ENCODE data around the gene BCKDHB. TPM values are rescaled to one million over a fixed set of nuclear protein-coding genes. Genes with fewer than 3 reads are reported as not detected.

The BCKDHB gene
- total and polyA plus RNA-seq, 2 donors (not counting 3 experiments of a cell fraction or from before 2014, with no cell fraction given): 5.6 to 12.2 TPM

- Histone ChIP-seq H2AFZ (ENCODE audit: low read depth, low read length) (no peak overlapping the region), H3K4me1 (ENCODE audit: control insufficient read depth, extremely low read depth, insufficient read depth, low read length) (no peaks in the 10 kb centered on the region), H3K36me3 (ENCODE audit: control insufficient read depth in 2 of 2, extremely low read depth in 1 of 2, insufficient read depth in 2 of 2, low read length in 2 of 2) (no peaks in the 10 kb centered on the region), H3K4me3 (replicated peaks in 1 of 3; ENCODE audit: insufficient read depth in 1 of 3, low read depth in 1 of 3, low read length in 3 of 3) (no peak overlapping the region), H3K9ac (replicated peaks; ENCODE audit: extremely low read depth, insufficient read depth, low read length) (no peak overlapping the region), H3K27ac (ENCODE audit: insufficient read depth, low read depth, low read length) (no peak overlapping the region), H3K27me3 (ENCODE audit: control insufficient read depth in 2 of 2, insufficient read depth in 2 of 2, low read length in 2 of 2) (no peaks in the 10 kb centered on the region), H3K79me2 (ENCODE audit: control insufficient read depth, insufficient read depth, low read length) (no peaks in the 10 kb centered on the region), H3K9me1 (replicated peaks; ENCODE audit: control insufficient read depth, extremely low read depth, insufficient read depth, low read length) (no peaks in the 10 kb centered on the region), H3K4me2 (ENCODE audit: insufficient read depth, low read length) (no peak overlapping the region), H3K9me3 (replicated peaks; ENCODE audit: control insufficient read depth, insufficient read depth, low read length) (no peaks in the 10 kb centered on the region), H4K20me1 (replicated peaks; ENCODE audit: control insufficient read depth, extremely low read depth, insufficient read depth, low read length) (no peaks in the 10 kb centered on the region)
- CTCF ChIA-PET: no interaction called here
- DNase-seq (ENCODE audit: low read depth, low spot score) (no peak), FAIRE-seq (no peak)
- POLR2A ChIA-PET: no interaction called here
- dilution Hi-C loops (cut with MboI; ENCODE audit: extremely low pct_ligation_motif_present, low sequenced_read_pairs) (no loop called here), intact Hi-C loops (cut with micrococcal nuclease) (no loop called here)
- BruUV-seq (replicated peaks): no TSS peak
- no peak for TF ChIP-seq CTCF (IDR thresholded peaks at IDR 0.05; ENCODE audit: extremely low read depth in 1 of 2, insufficient read depth in 1 of 2, low read depth in 1 of 2, low read length in 2 of 2)
- TF ChIP-seq MAX (IDR thresholded peaks at IDR 0.05; ENCODE audit: insufficient read depth, insufficient read length): no peak
- no peak for TF ChIP-seq POLR2AphosphoS5 (IDR thresholded peaks at IDR 0.05; ENCODE audit: insufficient read depth, low read depth, low read length)
- TF ChIP-seq MYC (IDR thresholded peaks at IDR 0.05; ENCODE audit: low read depth, low read length): no peak
- no peak for TF ChIP-seq POLR2A (IDR thresholded peaks at IDR 0.05; ENCODE audit: low read depth, low read length)
- TF ChIP-seq JUN (IDR thresholded peaks at IDR 0.05; ENCODE audit: borderline replicate concordance, insufficient read depth, insufficient read length, low read depth): no peak
- no peak for TF ChIP-seq EZH2 (IDR thresholded peaks at IDR 0.05; ENCODE audit: borderline replicate concordance, low read depth, low read length, severe bottlenecking)
- TF ChIP-seq FOS (IDR thresholded peaks at IDR 0.05; ENCODE audit: borderline replicate concordance, insufficient read depth, low read length): no peak
- TF ChIP-seq GATA2 (IDR thresholded peaks at IDR 0.05; ENCODE audit: insufficient read depth, insufficient read length, low read depth, low read length): no peak
Observed at GRCh38 chr6:80363501-80364122, 257.1 kb downstream of the BCKDHB start.

All from endothelial cell of umbilical vein (primary cell).